KG1 (cell line): ENCODE measurements around the gene CST8.

ENCODE experiments used
- DNase-seq: peaks from one replicate; lab custom pipeline; 2025; lab: John Stamatoyannopoulos, UW

The CST8 gene

DNA sequence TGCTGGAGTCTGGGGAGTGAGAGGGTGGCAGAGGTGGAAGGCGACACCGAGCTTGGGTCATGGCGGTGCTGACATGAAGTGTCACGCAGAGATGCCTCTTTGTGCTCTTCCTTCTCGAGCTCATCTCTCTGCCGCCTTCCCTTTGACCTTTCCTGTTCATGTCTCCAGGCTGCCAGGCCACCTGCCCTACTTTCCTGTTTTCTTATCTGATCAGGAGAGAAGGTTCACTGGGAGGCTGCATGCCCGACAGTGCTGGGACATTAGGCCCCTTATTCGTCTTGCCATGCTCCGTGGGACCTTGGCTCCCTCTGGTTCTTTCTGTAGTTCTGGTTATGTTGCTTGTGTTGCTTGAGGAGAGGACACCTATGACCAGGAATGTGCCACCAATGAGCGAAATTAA is 33.2 kb downstream of the CST8 start:
- no peak for DNase-seq

DNA sequence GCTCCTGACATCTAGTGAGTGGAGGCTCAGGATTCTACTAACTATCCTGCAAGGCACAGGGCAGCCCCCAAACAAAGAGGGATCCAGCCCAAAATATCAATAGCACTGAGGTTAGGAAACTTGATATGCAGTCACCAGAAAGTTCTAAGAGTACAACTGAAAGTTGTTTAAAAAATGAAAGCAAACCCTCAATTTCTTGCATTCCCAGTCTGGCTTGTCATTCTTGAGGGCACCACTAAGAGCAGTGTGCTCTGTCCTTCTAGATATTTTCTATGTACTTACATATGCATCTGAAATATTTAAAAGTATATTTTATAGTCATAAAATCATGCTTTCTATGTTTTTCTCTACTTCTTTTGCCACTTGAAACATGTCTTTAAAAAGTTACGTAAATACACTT is 35.9 kb downstream of the CST8 start:
- DNase-seq: no peak

DNA sequence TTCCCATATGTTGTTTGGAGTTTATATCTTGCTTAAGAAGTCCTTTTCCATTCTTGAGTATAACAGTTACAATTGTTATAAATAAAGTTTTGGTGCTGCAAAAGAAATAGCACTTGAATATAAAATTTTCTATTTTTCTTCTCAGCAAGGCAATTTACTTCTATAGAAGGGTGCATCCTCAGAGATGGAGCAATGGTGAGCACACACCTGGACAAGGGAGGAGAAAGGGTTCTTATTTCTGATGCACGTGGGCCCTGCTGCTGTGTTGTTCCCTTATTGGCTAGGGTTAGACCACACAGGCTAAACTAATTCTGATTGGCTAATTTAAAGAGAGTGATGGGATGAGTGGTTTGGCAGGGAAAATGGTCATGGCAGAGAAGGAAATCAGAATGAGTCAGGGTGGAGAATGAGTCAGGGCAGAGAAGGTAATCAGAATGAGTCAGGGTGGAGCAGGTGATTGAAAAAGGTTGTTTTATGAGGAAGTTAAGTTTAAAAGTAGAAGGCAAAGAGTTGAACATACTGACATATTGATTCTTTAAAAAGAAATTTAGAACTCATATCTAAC is 38.0 kb downstream of the CST8 start:
- no peak for DNase-seq

DNA sequence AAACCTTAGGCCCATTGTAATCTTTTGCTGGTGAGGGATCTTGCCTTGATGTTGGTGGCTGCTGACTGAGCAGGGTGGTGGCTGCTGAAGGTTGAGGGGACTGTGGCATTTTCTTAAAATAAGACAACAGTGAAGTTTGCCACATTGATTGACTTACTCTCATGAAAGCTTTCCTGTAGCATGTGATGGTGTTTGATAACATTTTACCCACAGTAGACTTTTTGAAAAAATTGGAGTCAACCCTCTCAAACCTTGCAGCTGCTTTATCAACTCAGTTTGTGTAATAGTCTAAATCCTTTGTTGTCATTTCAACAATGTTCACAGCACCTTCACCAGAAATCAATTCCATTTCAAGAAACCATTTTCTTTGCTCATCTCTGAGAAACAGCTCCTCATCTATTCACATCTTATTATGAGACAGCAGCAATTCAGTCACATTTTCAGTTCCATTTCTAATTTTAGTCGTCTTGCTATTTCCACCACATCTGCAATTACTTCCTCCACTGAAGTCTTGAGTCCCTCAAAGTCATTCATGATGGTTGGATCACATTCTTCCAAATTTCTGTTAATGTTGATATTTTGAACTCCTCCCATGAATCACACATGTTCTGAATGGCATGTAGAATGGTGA is 40.1 kb downstream of the CST8 start:
- no peak for DNase-seq

DNA sequence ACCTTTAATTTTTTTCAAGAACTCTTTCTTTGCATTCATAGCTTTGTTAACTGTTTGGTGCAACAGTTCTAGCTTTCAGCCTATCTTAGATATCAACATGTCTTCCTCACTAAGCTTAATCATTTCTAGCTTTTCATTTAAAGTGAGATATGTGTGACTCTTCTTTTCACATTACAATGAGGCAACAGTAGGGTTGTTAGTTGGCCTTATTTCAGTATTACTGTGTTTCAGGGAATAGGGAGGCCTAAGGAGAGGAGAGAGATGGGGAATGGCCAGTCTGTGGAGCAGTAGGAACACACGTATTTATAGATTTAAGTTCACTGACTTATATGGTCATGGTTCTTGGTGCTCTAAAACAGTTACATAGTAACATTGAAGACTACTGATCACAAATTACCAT is 41.6 kb downstream of the CST8 start:
- no peak for DNase-seq

DNA sequence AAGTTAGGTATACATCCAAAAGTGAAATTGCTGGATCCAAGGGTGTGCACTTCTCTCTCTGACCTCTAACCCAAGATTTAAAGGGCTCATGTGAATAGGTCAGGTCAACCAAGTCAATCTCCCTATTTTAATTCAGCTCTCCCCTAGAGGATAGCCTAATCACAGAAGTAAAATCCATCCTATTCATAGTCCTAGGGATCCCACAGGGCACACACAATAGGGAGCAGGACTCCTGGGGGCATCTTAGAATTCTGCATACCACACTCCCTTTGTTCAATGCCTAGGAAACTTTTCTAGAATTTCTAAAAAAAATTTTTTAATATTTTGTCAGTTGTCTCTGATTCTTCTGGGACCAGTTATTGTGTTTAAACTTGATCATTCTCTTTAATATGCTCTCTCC is 42.2 kb downstream of the CST8 start:
- no peak for DNase-seq

DNA sequence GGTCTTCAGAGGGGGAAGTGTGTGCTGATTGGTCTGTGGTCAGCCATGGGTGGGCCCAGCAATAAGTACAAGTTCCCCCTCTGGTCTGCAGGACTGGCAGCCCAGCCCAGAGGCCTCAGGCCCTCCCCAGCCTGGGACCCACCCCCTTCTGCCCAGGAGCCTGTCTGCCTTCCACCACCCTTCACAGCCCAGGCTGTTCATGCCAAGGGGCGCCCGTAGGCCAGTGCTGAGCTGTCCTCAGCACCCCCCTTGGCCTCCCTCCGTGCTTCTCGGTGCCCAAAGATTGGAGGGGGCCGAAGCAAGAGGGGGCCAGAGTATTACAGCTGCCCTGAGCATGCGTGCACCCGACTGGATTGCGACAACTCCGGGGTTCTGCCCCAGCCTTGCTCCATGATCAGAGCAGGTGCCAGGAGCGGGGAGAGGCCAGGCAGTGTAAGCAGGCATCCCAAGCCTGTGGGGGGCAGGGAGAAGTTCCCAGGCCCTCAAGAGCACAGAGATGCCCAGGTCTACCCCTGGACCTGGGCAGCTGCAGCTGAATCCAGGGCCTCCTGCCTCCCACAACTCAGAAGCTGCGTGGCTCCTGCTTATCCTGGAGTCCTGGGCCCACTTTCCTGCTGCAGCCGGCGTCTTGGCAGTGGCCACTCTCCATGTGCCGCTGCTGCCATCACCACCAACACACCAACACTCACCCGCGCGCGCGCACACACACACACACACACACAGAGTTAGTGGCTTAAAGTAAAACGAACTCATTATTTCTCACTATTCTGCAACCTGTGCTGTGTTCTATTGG is 44.1 kb downstream of the CST8 start:
- DNase-seq: no peak

DNA sequence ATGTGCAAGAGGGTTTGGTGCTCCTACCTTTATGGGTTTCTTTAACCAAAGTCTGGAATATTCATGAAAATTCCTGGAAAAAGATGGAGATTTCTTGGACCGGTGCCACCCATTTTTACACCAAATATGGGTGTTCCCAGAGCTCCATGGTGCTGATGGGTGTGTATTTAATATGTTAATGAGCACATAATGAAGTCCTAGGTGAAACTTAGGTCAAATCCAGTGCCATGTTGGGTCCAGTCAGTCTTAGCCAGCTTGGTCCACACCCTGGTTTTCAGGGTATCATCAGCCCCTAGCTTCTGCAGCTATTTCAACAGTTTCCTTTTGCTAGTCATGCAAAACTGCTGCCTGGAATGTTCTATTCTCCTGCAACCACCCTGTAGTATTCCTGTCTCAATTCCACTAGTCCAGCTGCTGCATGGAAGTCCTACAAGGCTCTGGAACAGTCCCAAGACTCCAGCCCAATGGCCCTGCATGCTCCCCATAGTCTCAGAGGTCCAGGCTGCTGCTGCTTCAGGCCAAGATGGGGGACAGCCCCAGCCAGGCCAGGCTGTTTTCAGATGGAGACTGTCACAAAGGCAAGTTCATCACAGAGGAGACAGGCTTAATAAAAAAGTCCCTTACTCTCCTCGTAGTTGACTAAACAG is 45.5 kb downstream of the CST8 start:
- DNase-seq: no peak

DNA sequence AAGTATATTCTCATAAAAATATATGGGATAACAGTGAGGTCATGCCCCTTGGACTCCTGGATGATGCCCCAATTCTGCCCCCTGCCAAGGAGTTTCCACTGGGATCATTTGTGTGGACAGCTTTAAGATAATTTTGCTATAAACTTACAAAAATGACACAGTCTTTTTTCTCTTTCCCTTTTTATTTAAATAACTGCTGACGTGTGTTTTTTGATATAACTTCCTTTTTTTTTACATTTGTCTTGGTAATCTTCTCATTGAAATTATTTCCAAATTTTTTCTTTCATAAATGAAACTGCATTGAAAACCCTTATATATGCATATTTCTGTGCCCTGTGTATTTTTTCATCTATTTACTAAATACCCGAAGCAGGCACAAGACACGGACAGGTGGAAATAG is 46.1 kb downstream of the CST8 start:
- DNase-seq: no peak

DNA sequence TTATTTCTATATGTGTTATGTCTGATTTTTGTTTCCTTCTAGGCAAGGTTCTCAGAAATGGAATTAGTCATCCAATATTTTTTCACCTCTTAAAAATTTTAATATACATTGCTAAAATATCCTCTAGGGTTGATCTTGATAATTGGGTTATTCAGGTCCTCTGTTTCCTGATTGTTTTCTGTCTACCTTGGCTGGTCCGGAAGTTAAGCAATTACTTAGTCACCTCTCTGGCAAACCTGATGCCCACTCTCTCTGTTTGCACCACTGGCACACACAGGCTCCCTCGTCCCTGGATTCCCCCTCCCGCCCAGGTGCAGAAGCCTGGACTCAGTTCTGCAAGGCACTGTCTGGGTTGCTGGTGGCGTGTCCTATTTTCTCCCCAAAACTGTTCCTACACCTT is 49.7 kb downstream of the CST8 start:
- no peak for DNase-seq

DNA sequence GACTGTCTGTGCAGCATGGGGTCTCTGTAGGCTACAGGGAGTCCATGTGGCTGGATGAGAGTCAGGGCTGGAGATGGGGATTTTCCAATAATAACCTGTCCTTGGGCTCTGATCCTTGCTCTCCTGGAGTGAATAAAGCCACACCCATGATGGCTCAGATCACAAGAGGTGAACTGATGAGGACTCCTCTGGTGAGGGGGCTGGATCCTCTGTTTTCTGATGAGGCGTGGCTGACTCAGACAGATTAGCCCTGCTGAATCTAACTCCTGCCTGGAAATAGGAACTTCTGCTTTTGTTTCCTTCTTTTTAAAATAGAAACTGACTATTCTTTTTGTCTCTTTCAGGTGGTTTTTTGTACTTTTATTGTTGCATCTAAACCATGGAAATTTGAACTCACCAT is 50.4 kb downstream of the CST8 start:
- no peak for DNase-seq

DNA sequence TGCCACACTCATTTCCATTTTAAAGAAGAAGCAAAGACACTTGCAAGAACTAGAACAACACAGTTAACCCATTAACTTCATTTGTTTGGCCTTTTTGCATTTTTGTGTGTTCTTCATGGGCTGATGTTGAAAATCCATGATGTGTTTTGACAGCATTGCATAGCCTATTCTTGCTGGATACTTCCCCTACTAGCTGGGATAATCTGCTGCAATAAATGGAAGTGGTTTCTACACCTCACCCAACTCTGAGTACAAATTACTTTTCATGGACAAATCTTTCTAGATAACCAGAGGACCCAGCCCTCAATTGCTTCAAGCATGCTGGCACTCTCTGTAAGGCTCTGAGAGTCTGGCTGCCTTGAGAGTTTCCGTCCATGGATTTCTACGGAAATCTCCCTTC is 50.9 kb downstream of the CST8 start:
- DNase-seq: no peak

DNA sequence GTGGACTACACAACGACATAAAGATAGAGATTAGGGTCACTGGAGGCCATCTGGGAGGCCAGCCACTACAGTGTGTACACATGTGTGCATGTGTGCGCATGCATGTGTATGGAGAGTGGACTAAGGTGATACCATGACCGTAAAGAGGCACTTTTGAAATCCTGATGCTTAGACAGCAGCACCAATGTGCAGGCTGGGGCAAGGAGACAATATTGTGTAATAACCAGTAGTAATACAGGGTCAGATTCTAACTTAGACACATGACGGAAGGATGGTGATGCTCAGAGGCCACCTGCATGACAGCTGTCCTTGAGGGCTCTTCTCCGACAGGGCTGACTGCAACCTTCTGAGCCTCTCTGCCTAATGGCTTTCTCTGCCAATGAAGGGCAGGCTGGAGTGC is 51.9 kb downstream of the CST8 start:
- no peak for DNase-seq

DNA sequence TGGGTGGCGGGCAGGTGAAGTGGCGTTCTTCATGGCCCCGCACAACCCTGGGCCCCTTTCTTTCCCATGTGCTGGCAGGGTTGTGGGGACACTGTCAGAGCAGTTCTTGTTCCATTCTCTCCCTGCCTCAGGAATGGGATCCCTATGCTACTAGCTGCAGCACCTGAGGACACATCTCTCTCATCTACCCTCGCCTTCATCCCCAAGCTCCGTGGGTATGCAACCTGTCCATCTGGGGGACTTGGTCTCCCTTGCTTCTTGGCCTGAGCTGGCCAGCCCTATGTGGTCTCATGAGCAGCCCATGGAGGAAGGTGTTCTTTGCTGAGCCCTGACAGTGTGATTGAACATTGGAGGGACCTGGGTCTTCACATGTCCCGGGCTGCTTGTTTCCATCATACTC is 53.2 kb downstream of the CST8 start:
- no peak for DNase-seq
